Sigmoid colon (tissue), 7 donors: ENCODE data around the gene NOS3. TPM values are rescaled to one million over a fixed set of nuclear protein-coding genes. Genes with fewer than 3 reads are reported as not detected.

Source experiments
- DNase-seq: peaks from one replicate; pipeline ENCODE4 v3.0.0-alpha.2; 2019
- H3K27ac ChIP-seq, 4 donors: fragments of 200-600 bp; sonication (generic); one replicate each; pipeline ENCODE4 v1.5.1; 2016 to 2019; ENCODE audit warnings: mild to moderate bottlenecking in 1 of 4
- H3K27me3 ChIP-seq, 3 donors: fragments of 200-600 bp; sonication (generic); one replicate each; pipeline ENCODE4 v1.5.1; 2019; ENCODE audit warnings: mild to moderate bottlenecking in 1 of 3
- H3K36me3 ChIP-seq, 4 donors: fragments of 200-600 bp; sonication (generic); one replicate each; pipeline ENCODE4 v1.5.1; 2016 to 2019
- H3K4me1 ChIP-seq, 4 donors: fragments of 200-600 bp; sonication (generic); one replicate each; pipeline ENCODE4 v1.5.1; 2017 to 2019
- H3K4me3 ChIP-seq, 4 donors: fragments of 200-600 bp; sonication (generic); one replicate each; pipeline ENCODE4 v1.5.1; 2017 to 2019; ENCODE audit warnings: mild to moderate bottlenecking in 2 of 4, moderate library complexity in 1 of 4
- H3K9me3 ChIP-seq, 4 donors: fragments of 200-600 bp in 3 of 4; sonication (generic) in 3 of 4; one replicate each; pipeline versions ENCODE4 v1.5.1 to v1.6.1; 2013 to 2019
- EP300 ChIP-seq, 4 donors: sonication (generic); formaldehyde crosslinking; IDR thresholded peaks; one replicate each; pipeline ENCODE4 v1.6.1; 2017; ENCODE audit warnings: antibody characterized with exemption in 4 of 4
- POLR2A ChIP-seq, 2 donors: fragments of 450-650 bp; IDR thresholded peaks; one replicate each; pipeline ENCODE4 v1.6.1; 2016; ENCODE audit warnings: antibody characterized with exemption in 2 of 2, mild to moderate bottlenecking in 2 of 2, moderate library complexity in 2 of 2
- POLR2AphosphoS5 ChIP-seq, 4 donors: sonication (generic); formaldehyde crosslinking; IDR thresholded peaks; one replicate each; pipeline ENCODE4 v1.6.1; 2017; ENCODE audit warnings: antibody characterized with exemption in 4 of 4
- WGBS, 2 donors: extraction: QIAGEN DNeasy Blood & Tissue Kit; methylation state at CpG; one replicate each; pipeline ENCODE4 v1.1.7; 2013; 5-methylcytosine and 5-hydroxymethylcytosine counted together
- intact Hi-C: fragments of 100-400 bp; cut with DNase I; formaldehyde crosslinking; loops from one replicate; pipeline ENCODE4 v1.15.1; 2023
- polyA plus RNA-seq, 3 donors: library from polyadenylated mRNA; stranded (reverse); fragments of 200-250 nt; gene quantifications; one replicate each; pipeline ENCODE4 v1.2.3, GENCODE V29; 2013
- total RNA-seq, 4 donors: library from RNA; depleted of rRNA; stranded (reverse); fragments of >200 nt; gene quantifications; one replicate each; pipeline ENCODE4 v1.1.0, GENCODE V29; 2016
- TF ChIP-seq, protein P1 (sequence below), 4 experiments: fragments of 450-650 bp in 3 of 4; fragments of 200-600 bp in 1 of 4; IDR thresholded peaks; one replicate each; pipeline ENCODE4 v1.5.1; 2016 to 2019; ENCODE audit warnings: antibody characterized with exemption in 4 of 4, mild to moderate bottlenecking in 3 of 4, moderate library complexity in 2 of 4
- donor health status: healthy with polysubstance abuse.
- donor health status: Bipolar disorder and iron deficiency.
- donor health status: healthy.

Gene NOS3
- total and polyA plus RNA-seq, 7 donors, result 0.23 to 7.2 (median 1.8) TPM

GRCh38 chr7:150954986-150955518 lies 35.8 kb upstream of the NOS3 start:
- Histone ChIP-seq H3K9me3 (no peaks in the 10 kb centered on the region), H3K27ac (peak overlapping the region; percentile 77 to 97 (median 92)), H3K4me3 (peak overlapping the region; percentile 18 to 59 (median 48)), H3K27me3 (no peaks in the 10 kb centered on the region), H3K36me3 (peaks cover 18 to 34% (median 19%) of the 10 kb centered on the region in 4 donors), H3K4me1 (peaks cover 0 to 76% (median 62%) of the 10 kb centered on the region in 4 donors)
- DNase-seq, result no peak
- TF ChIP-seq, protein P1, sequence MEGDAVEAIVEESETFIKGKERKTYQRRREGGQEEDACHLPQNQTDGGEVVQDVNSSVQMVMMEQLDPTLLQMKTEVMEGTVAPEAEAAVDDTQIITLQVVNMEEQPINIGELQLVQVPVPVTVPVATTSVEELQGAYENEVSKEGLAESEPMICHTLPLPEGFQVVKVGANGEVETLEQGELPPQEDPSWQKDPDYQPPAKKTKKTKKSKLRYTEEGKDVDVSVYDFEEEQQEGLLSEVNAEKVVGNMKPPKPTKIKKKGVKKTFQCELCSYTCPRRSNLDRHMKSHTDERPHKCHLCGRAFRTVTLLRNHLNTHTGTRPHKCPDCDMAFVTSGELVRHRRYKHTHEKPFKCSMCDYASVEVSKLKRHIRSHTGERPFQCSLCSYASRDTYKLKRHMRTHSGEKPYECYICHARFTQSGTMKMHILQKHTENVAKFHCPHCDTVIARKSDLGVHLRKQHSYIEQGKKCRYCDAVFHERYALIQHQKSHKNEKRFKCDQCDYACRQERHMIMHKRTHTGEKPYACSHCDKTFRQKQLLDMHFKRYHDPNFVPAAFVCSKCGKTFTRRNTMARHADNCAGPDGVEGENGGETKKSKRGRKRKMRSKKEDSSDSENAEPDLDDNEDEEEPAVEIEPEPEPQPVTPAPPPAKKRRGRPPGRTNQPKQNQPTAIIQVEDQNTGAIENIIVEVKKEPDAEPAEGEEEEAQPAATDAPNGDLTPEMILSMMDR (IDR thresholded peaks at IDR 0.05), result no peak
- TF ChIP-seq POLR2AphosphoS5 (IDR thresholded peaks at IDR 0.05), result no peak
- TF ChIP-seq EP300 (IDR thresholded peaks at IDR 0.05), result no peak
- no peak for TF ChIP-seq POLR2A (IDR thresholded peaks at IDR 0.05)
- intact Hi-C loops, result loop anchor here (1.0 kb wide), 1 partner anchor 52 kb away; no protein-coding TSS in a partner anchor
- 69 to 85% methylated on average over 21 of the region's 21 CpGs for WGBS, 2 donors

DNA sequence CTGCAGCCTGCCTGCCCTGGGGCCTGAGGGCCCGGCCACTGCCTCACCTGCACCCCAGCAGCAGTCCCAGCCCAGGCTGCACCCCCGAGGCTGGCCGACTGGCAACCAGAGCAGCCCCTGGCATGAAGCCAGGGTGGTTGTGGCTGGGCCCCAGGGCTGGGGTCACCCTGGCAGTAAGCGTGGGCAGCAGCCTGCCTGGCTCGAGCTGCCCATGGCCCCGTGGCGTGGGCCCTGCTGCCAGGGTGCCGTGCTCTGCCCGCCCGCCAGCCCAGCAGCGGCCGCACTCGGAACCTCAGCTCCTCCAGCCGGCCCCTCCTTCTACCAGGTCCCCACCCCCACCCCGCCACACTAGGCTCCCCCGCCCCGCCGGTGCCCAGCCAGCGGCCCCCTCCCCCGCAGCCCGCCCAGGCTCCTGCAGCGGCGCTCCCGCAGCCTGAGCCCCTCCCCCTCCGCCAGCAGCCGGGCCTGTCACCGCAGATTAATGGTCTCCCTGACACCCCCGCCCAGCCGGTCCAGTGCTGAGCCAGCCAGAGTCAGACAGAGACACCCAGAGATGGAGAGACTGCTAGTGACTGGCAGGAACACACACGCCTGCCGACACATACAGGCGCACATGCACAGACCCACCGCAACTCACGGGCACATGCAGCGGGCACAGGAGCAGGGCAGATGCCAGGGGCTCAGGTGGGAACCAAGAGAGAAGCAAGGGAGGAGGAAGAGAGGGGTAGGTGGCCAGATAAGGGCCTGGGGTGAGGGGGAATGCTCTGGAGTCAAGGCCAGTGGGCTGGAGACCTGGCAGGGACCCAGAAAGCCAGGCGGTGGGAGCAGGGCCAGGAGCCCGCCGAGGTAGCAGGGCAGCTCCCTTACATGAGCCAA lies 35.1 kb upstream of the NOS3 start:
- H3K27ac ChIP-seq, result peak overlapping the region; percentile 77 to 97 (median 92)
- DNase-seq, result peak; percentile 95
- H3K27me3 ChIP-seq, result no peaks in the 10 kb centered on the region
- peaks cover 0 to 76% (median 65%) of the 10 kb centered on the region in 4 donors for H3K4me1 ChIP-seq
- H3K36me3 ChIP-seq, result peaks cover 12 to 27% (median 14%) of the 10 kb centered on the region in 4 donors
- no peaks in the 10 kb centered on the region for H3K9me3 ChIP-seq
- peak overlapping the region; percentile 18 to 59 (median 48) for H3K4me3 ChIP-seq
- TF ChIP-seq, protein P1 (IDR thresholded peaks at IDR 0.05), result peak; percentile 21 to 45 (median 27)
- peak; percentile 34 for TF ChIP-seq POLR2A (IDR thresholded peaks at IDR 0.05)
- TF ChIP-seq EP300 (IDR thresholded peaks at IDR 0.05), result no peak
- peak; percentile 40 to 74 (median 56) for TF ChIP-seq POLR2AphosphoS5 (IDR thresholded peaks at IDR 0.05)
- 30 to 69% methylated on average over 38 of the region's 38 CpGs for WGBS, 2 donors
- intact Hi-C loops, result loop anchor here (1.0 kb wide), 1 partner anchor 52 kb away; no protein-coding TSS in a partner anchor

DNA sequence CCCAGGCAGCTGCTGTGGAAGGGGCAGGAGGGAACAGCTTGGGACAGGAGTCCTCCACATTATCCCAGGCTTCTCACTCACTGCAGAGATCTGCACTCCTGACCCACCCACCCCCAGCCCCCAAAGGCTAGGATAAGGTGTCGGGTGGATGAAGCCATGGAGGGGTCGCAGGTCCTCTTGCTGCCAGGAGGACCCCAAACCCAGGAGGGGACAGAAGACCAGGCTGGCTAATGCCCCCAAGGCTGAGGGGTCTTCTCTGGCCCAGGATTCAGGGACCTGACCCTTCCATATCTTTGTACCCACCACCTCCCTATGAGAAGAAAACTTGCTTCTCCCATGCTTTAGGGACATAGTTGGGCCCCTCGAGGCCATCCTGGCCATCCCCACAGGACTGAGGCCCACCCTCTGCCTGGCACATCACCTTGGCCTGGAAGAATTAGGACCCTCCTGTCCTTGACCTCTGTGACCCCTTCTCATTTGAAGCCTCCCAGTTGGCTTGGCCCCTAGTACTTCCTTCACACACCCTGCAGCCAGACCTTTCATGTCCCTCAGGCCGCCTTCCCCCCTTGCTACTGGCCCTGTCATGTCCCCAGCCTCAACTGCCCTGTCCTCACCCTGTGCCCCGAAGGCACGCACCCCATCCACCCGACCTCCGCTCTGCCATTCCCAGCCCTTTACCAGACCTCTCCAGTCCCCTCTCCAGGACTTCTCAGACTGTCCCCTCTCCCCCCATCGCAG lies 34.3 kb upstream of the NOS3 start:
- H3K27me3 ChIP-seq, result no peaks in the 10 kb centered on the region
- peak overlapping the region; percentile 77 to 97 (median 92) for H3K27ac ChIP-seq
- no peak for DNase-seq

More for the DNA sequence above, 34.3 kb upstream of the NOS3 start:
- H3K9me3 ChIP-seq, result no peaks in the 10 kb centered on the region
- TF ChIP-seq EP300 (IDR thresholded peaks at IDR 0.05) (no peak), POLR2A (IDR thresholded peaks at IDR 0.05) (no peak), POLR2AphosphoS5 (IDR thresholded peaks at IDR 0.05) (no peak)
- TF ChIP-seq, protein P1 (IDR thresholded peaks at IDR 0.05), result no peak
- peaks cover 0 to 76% (median 70%) of the 10 kb centered on the region in 4 donors for H3K4me1 ChIP-seq
- intact Hi-C loops, result no loop called here
- WGBS, 2 donors, result 92 to 95% methylated on average over 9 of the region's 9 CpGs
- H3K4me3 ChIP-seq, result peak overlapping the region in 1 of 4 donors; percentile 59
- H3K36me3 ChIP-seq, result peaks cover 5 to 19% (median 6%) of the 10 kb centered on the region in 4 donors
